Thymus (tissue), 14 donors: Measurements from ENCODE around the gene ABCG2. TPM values are rescaled to one million over a fixed set of nuclear protein-coding genes. Genes with fewer than 3 reads are reported as not detected.

ENCODE experiments used
- DNase-seq, 9 donors: peaks; one replicate each; pipeline ENCODE4 v3.0.0-alpha.2; 2013; ENCODE audit warnings: low spot score in 9 of 9, low read depth in 6 of 9, missing footprints in 1 of 9
- H3K27ac ChIP-seq, 2 donors: one replicate each; pipeline ENCODE4 v1.5.1; 2013; ENCODE audit warnings: control low read depth in 1 of 2, low read depth in 1 of 2, low read length in 1 of 2, mild to moderate bottlenecking in 1 of 2, moderate library complexity in 1 of 2
- H3K27me3 ChIP-seq, 2 donors: one replicate each; pipeline ENCODE4 v1.5.1; 2013; ENCODE audit warnings: low read length in 1 of 2; ENCODE audit not compliant: control insufficient read depth in 2 of 2, insufficient read depth in 1 of 2
- H3K36me3 ChIP-seq, 2 donors: one replicate each; pipeline ENCODE4 v1.5.1; 2013; ENCODE audit warnings: low read length in 1 of 2, mild to moderate bottlenecking in 1 of 2, moderate library complexity in 1 of 2; ENCODE audit not compliant: control insufficient read depth in 2 of 2, insufficient read depth in 2 of 2
- H3K4me1 ChIP-seq, 2 donors: one replicate each; pipeline ENCODE4 v1.5.1; 2013; ENCODE audit warnings: low read length in 2 of 2; ENCODE audit not compliant: control insufficient read depth in 2 of 2, insufficient read depth in 2 of 2
- H3K4me3 ChIP-seq, 2 donors: one replicate each; pipeline ENCODE4 v1.5.1; 2013; ENCODE audit warnings: low read length in 2 of 2, control low read depth in 1 of 2, mild to moderate bottlenecking in 1 of 2
- H3K9me3 ChIP-seq, 2 donors: one replicate each; pipeline ENCODE4 v1.5.1; 2013; ENCODE audit warnings: low read length in 1 of 2, mild to moderate bottlenecking in 1 of 2; ENCODE audit not compliant: control insufficient read depth in 2 of 2, insufficient read depth in 1 of 2
- WGBS: extraction: QIAGEN DNeasy Blood & Tissue Kit; methylation state at CpG from one replicate; pipeline ENCODE4 v1.1.7; 2013; 5-methylcytosine and 5-hydroxymethylcytosine counted together
- long read RNA-seq, 10 donors: transcript quantifications; one replicate each; lab custom pipeline, GENCODE V29; 2026
- polyA plus RNA-seq: library from polyadenylated mRNA; stranded (reverse); fragments of 200-250 nt; gene quantifications from one replicate; pipeline ENCODE4 v1.2.3, GENCODE V29; 2013
- total RNA-seq: library from RNA; stranded (reverse); fragments of 120-200 nt; gene quantifications from one replicate; pipeline ENCODE4 v1.2.4, GENCODE V29; 2013
- donor health status: healthy.

ABCG2 gene
- total RNA-seq (1.4 TPM), polyA plus RNA-seq (0.59 TPM)
- long read RNA-seq, donor 1, result 0 reads
- long read RNA-seq, donor 2, result 0 reads
- long read RNA-seq, donor 3, result 0 reads
- long read RNA-seq, donor 4, result 0 reads
- long read RNA-seq, donor 5, result 0 reads
- long read RNA-seq, donor 6, result 0 reads
- long read RNA-seq, donor 7, full-length matches to known transcripts, result 1 of 1 reads
- long read RNA-seq, donor 7, partial matches to known transcripts, result 0 of 1 reads
- long read RNA-seq, donor 7, other reads (novel, unspliced or antisense), result 0 of 1 reads
- long read RNA-seq, donor 8, result 0 reads
- long read RNA-seq, donor 9, result 0 reads
- long read RNA-seq, donor 10, result 0 reads

DNA sequence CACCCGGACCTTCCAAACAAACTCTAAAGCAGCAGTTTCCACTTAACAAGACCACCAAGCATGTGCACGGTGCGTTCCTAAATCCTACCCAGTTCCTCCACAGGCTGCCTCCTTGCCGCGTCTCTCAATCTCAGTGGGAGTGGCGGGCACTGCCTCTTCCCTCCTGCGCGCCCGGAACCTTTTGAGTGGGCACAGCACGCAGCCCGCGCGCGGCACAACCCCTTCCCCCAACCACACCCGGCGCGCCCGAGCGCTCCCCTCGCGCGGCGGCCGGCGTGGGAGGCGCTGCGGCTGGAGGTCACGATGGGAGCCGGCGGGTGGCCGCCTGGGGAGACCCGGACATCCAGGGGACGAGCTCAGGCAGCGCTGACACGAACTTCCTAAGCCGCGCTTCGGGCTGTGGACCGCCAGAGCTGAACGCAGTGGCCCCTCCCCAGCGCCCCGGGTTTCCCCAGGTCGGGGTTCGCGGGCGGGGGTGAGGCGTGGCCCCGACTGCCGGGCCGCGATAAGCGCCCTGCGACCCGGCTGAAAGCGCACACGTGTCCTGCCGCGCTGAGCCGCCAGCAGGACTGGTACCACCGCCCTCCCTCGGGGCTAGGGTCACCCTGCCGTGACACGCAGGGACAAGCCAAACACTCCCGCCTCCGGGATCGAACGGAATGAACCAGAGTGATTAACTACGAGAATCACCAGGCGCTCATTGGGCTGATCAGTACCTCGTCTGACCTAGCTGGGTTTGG lies at the start of gene ABCG2:
ABCG2 (minus strand) TSS at position 151 of the 740 bp plus-strand sequence. CDS start 18,644 bp downstream, outside the sequence.
- Histone ChIP-seq H3K4me1 (peaks cover 0 to 3% of the 10 kb centered on the region in 2 donors), H3K27ac (no peak within 1 kb of the TSS), H3K36me3 (no peaks in the 10 kb centered on the region), H3K4me3 (peak within 1 kb of the TSS; percentile 42 to 56), H3K27me3 (peaks cover 0 to 13% of the 10 kb centered on the region in 2 donors), H3K9me3 (no peaks in the 10 kb centered on the region)
- under 1% methylated on average over 70 of the region's 70 CpGs for WGBS
- DNase-seq, result peak in 4 of 9 donors; percentile 7 to 47 (median 18)

DNA sequence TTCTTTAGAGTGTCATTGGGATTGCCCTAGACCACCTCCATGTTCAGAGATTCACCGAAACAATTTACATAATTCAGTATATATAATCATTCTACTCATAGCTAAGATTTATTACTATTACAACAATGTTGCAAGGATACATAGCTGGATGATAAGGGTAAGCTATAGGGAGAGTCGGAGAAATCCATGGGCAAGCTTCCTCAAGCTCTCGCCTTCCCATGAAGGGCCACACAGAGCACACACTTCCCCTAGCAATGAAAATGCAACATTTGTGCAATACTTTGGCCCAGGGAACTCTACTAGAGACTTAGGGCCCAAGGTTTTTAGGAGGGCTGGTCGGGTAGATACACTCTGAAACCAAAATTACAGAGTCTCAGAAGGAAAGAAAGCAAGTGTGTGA lies 49.7 kb upstream of the ABCG2 start:
- Histone ChIP-seq H3K27me3 (no peaks in the 10 kb centered on the region), H3K9me3 (no peaks in the 10 kb centered on the region), H3K36me3 (no peaks in the 10 kb centered on the region), H3K4me3 (no peak overlapping the region), H3K27ac (no peak overlapping the region), H3K4me1 (no peaks in the 10 kb centered on the region)
- WGBS, result 86% methylated on average over 4 of the region's 4 CpGs
- no peak for DNase-seq

- no peak overlapping the region for H3K27ac ChIP-seq
- 35% methylated on average over 4 of the region's 4 CpGs for WGBS
- H3K27me3 ChIP-seq, result no peaks in the 10 kb centered on the region
- no peaks in the 10 kb centered on the region for H3K4me1 ChIP-seq
- no peak for DNase-seq
- H3K36me3 ChIP-seq, result no peaks in the 10 kb centered on the region
- no peak overlapping the region for H3K4me3 ChIP-seq
- no peaks in the 10 kb centered on the region for H3K9me3 ChIP-seq
Measured at GRCh38 chr4:88207171-88207570, 48.7 kb upstream of the ABCG2 start.

GRCh38 chr4:88204882-88205281 lies 46.4 kb upstream of the ABCG2 start:
- DNase-seq, result no peak
- no peaks in the 10 kb centered on the region for H3K4me1 ChIP-seq
- H3K9me3 ChIP-seq, result no peaks in the 10 kb centered on the region
- 11% methylated on average over 1 of the region's 1 CpG for WGBS
- H3K36me3 ChIP-seq, result no peaks in the 10 kb centered on the region
- no peaks in the 10 kb centered on the region for H3K27me3 ChIP-seq
- H3K27ac ChIP-seq, result no peak overlapping the region
- H3K4me3 ChIP-seq, result no peak overlapping the region

DNA sequence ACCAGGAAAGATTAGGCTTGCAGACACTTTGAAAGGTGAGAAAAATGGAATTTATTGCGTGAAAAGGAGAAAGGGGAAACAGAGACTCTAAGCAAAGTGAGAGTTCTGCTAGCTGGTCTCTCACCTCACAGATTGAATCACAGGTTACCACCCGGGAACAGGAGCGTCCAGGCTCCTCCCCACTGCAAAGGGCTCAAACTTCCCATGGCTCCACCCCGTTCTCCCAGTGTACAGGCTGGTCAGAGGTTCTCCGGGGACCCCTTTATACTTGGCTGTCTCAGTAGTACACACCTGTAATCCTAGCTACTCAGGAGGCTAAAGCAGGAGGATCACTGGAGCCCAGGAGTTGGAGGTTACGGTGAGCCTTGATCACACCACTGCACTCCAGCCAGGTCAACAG lies 44.0 kb upstream of the ABCG2 start:
- no peaks in the 10 kb centered on the region for H3K36me3 ChIP-seq

DNA sequence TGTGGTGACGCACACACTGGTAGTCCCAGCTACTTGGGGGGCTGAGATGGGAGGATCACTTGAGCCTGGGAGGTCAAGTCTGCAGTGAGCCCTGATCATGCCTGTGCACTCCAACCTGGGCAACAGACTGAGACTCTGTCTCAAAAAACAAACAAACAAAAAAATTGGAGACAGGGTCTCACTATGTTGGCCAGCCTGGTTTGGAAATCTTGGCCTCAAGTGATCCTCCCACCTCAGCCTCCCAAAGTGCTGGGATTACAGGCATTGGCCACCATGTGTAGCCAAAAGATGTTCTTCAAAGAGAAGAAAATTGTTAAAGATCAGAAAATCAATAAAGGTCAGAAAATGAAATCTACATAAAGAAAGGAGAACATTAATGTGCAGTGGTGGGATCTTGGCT lies 41.7 kb upstream of the ABCG2 start:
- H3K4me1 ChIP-seq, result no peaks in the 10 kb centered on the region
- 100% methylated on average over 1 of the region's 1 CpG for WGBS
- no peak overlapping the region for H3K4me3 ChIP-seq
- DNase-seq, result no peak
- H3K9me3 ChIP-seq, result no peaks in the 10 kb centered on the region
- H3K27ac ChIP-seq, result no peak overlapping the region
- no peaks in the 10 kb centered on the region for H3K36me3 ChIP-seq
- no peaks in the 10 kb centered on the region for H3K27me3 ChIP-seq

More for the DNA sequence above, 44.0 kb upstream of the ABCG2 start:
- 92% methylated on average over 6 of the region's 6 CpGs for WGBS
- no peaks in the 10 kb centered on the region for H3K4me1 ChIP-seq
- H3K27ac ChIP-seq, result no peak overlapping the region
- DNase-seq, result no peak
- no peaks in the 10 kb centered on the region for H3K27me3 ChIP-seq
- H3K4me3 ChIP-seq, result no peak overlapping the region
- no peaks in the 10 kb centered on the region for H3K9me3 ChIP-seq

DNA sequence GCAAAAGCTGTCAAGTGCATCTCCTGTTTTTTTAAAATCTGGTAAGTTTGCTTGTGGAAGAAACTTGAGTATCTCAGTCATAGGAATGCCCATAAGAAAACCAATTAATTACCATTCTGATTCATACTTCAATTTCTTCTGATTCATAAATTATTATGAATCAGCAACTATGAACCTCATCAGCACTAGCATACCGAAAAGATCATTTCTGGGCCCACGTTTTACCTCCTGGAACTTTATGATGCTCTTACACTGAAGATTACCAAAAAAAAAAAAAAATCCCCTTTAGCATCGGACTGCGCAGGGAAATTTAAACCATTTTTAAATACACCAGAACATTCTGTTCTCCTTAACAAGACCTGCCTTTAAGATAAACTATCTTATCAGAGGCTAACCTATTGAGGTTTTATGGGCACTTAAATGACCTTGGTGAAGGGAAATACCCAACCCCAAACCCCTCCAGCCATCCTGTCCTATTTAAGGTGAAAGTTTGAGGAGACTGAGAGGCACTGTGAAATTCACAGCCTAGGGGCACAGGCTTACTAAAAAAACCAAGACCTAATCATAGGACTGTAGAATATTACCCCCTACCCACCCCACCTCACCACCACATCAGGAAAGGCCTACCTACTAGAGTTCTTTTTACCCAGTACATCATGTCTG lies 38.2 kb upstream of the ABCG2 start:
- no peak overlapping the region for H3K4me3 ChIP-seq

GRCh38 chr4:88196013-88196365 lies 37.5 kb upstream of the ABCG2 start:
- Histone ChIP-seq H3K4me3 (no peak overlapping the region), H3K27me3 (no peaks in the 10 kb centered on the region), H3K4me1 (no peaks in the 10 kb centered on the region), H3K36me3 (no peaks in the 10 kb centered on the region), H3K27ac (no peak overlapping the region), H3K9me3 (no peaks in the 10 kb centered on the region)
- DNase-seq, result no peak
- WGBS, result 97% methylated on average over 4 of the region's 4 CpGs

More for the DNA sequence above, 38.2 kb upstream of the ABCG2 start:
- Histone ChIP-seq H3K36me3 (no peaks in the 10 kb centered on the region), H3K9me3 (no peaks in the 10 kb centered on the region), H3K27ac (no peak overlapping the region), H3K4me1 (no peaks in the 10 kb centered on the region), H3K27me3 (no peaks in the 10 kb centered on the region)
- no peak for DNase-seq
- WGBS, result 96% methylated on average over 4 of the region's 4 CpGs
